Measurements from ENCODE around the gene KLHDC8B.

- TF ChIP-seq CTCF (IDR thresholded peaks at IDR 0.05) (no peak), POLR2A (IDR thresholded peaks at IDR 0.05) (peak in 1 of 2 donors; percentile 26)
Measured at GRCh38 chr3:49132437-49133225, 38.8 kb upstream of the KLHDC8B start, which contains the start of gene LAMB2.
